Ascending aorta (tissue), 2 donors: Measurements from ENCODE around the gene TRIM2. TPM values are rescaled to one million over a fixed set of nuclear protein-coding genes. Genes with fewer than 3 reads are reported as not detected.

ENCODE experiments used
- DNase-seq, 2 donors: peaks; one replicate each; pipeline ENCODE4 v3.0.0-alpha.2; 2019; ENCODE audit warnings: low spot score in 2 of 2
- H3K27ac ChIP-seq, 2 donors: fragments of 200-600 bp; sonication (generic); one replicate each; pipeline ENCODE4 v1.5.1; 2016 to 2017; ENCODE audit warnings: mild to moderate bottlenecking in 1 of 2
- H3K27me3 ChIP-seq: fragments of 200-600 bp; sonication (generic); one replicate; pipeline ENCODE4 v1.5.1; 2017
- H3K36me3 ChIP-seq, 2 donors: fragments of 200-600 bp; sonication (generic); one replicate each; pipeline ENCODE4 v1.5.1; 2016
- H3K4me1 ChIP-seq, 2 donors: fragments of 200-600 bp; sonication (generic); one replicate each; pipeline ENCODE4 v1.5.1; 2016 to 2017; ENCODE audit warnings: mild to moderate bottlenecking in 1 of 2
- H3K4me3 ChIP-seq, 2 donors: fragments of 200-600 bp; sonication (generic); one replicate each; pipeline ENCODE4 v1.5.1; 2016 to 2017; ENCODE audit warnings: mild to moderate bottlenecking in 1 of 2
- H3K9me3 ChIP-seq, 2 donors: fragments of 200-600 bp; sonication (generic); one replicate each; pipeline ENCODE4 v1.5.1; 2016
- CTCF ChIP-seq, 3 experiments: fragments of 200-600 bp in 2 of 3; fragments of 450-650 bp in 1 of 3; sonication (generic) in 2 of 3; IDR thresholded peaks; one replicate each; pipeline ENCODE4 v1.5.1; 2016 to 2019; ENCODE audit warnings: antibody characterized with exemption in 3 of 3, mild to moderate bottlenecking in 1 of 3, moderate library complexity in 1 of 3
- intact Hi-C: fragments of 100-400 bp; cut with DNase I; formaldehyde crosslinking; loops from one replicate; pipeline ENCODE4 v1.15.1; 2023
- total RNA-seq: library from RNA; depleted of rRNA; stranded (reverse); fragments of >200 nt; gene quantifications from one replicate; pipeline ENCODE4 v1.1.0, GENCODE V29; 2016

TRIM2 gene
- total RNA-seq, 1 donor from 2014 or later: 33.3 TPM

GRCh38 chr4:153364061-153364460, 159.8 kb downstream of the TRIM2 start:
- intact Hi-C loops: no loop called here
- Histone ChIP-seq H3K27ac (no peak overlapping the region), H3K36me3 (no peaks in the 10 kb centered on the region), H3K4me1 (no peaks in the 10 kb centered on the region), H3K9me3 (no peaks in the 10 kb centered on the region), H3K4me3 (no peak overlapping the region), H3K27me3 (no peaks in the 10 kb centered on the region)
- DNase-seq: no peak
- TF ChIP-seq CTCF (IDR thresholded peaks at IDR 0.05): no peak

GRCh38 chr4:153365003-153365402, 160.8 kb downstream of the TRIM2 start:
- DNase-seq: no peak
- no peak for TF ChIP-seq CTCF (IDR thresholded peaks at IDR 0.05)
- no peaks in the 10 kb centered on the region for H3K4me1 ChIP-seq
- no peak overlapping the region for H3K27ac ChIP-seq
- no peak overlapping the region for H3K4me3 ChIP-seq
- no peaks in the 10 kb centered on the region for H3K36me3 ChIP-seq
- H3K9me3 ChIP-seq: no peaks in the 10 kb centered on the region
- intact Hi-C loops: no loop called here
- no peaks in the 10 kb centered on the region for H3K27me3 ChIP-seq

- TF ChIP-seq CTCF (IDR thresholded peaks at IDR 0.05): no peak
These were observed 162.2 kb downstream of the TRIM2 start for GRCh38 chr4:153366486-153366885.

GRCh38 chr4:153367092-153367491, 162.8 kb downstream of the TRIM2 start:
- H3K4me3 ChIP-seq: no peak overlapping the region
- no peak for TF ChIP-seq CTCF (IDR thresholded peaks at IDR 0.05)
- DNase-seq: no peak
- no peaks in the 10 kb centered on the region for H3K4me1 ChIP-seq
- no peaks in the 10 kb centered on the region for H3K9me3 ChIP-seq
- H3K27ac ChIP-seq: no peak overlapping the region
- H3K27me3 ChIP-seq: no peaks in the 10 kb centered on the region
- intact Hi-C loops: no loop called here
- H3K36me3 ChIP-seq: no peaks in the 10 kb centered on the region

More at GRCh38 chr4:153366486-153366885, 162.2 kb downstream of the TRIM2 start:
- Histone ChIP-seq H3K9me3 (no peaks in the 10 kb centered on the region), H3K27me3 (no peaks in the 10 kb centered on the region), H3K4me3 (no peak overlapping the region), H3K36me3 (no peaks in the 10 kb centered on the region), H3K4me1 (no peaks in the 10 kb centered on the region), H3K27ac (no peak overlapping the region)
- no peak for DNase-seq
- intact Hi-C loops: no loop called here

- no peaks in the 10 kb centered on the region for H3K36me3 ChIP-seq
- TF ChIP-seq CTCF (IDR thresholded peaks at IDR 0.05): no peak
- H3K27me3 ChIP-seq: no peaks in the 10 kb centered on the region
- peaks cover 0 to 5% of the 10 kb centered on the region in 2 donors for H3K9me3 ChIP-seq
- intact Hi-C loops: no loop called here
- H3K4me3 ChIP-seq: no peak overlapping the region
- no peak for DNase-seq
- no peak overlapping the region for H3K27ac ChIP-seq
- H3K4me1 ChIP-seq: no peaks in the 10 kb centered on the region
These were observed 164.8 kb downstream of the TRIM2 start for GRCh38 chr4:153369021-153369420.

GRCh38 chr4:153371701-153372234, 167.5 kb downstream of the TRIM2 start:
- H3K9me3 ChIP-seq: peaks cover 0 to 5% of the 10 kb centered on the region in 2 donors
- TF ChIP-seq CTCF (IDR thresholded peaks at IDR 0.05): no peak
- DNase-seq: no peak
- H3K27ac ChIP-seq: no peak overlapping the region
- H3K36me3 ChIP-seq: no peaks in the 10 kb centered on the region
- no peaks in the 10 kb centered on the region for H3K4me1 ChIP-seq
- no peak overlapping the region for H3K4me3 ChIP-seq
- H3K27me3 ChIP-seq: no peaks in the 10 kb centered on the region
- intact Hi-C loops: no loop called here
